ENCODE measurements around the gene TENM4.

The TENM4 gene

DNA sequence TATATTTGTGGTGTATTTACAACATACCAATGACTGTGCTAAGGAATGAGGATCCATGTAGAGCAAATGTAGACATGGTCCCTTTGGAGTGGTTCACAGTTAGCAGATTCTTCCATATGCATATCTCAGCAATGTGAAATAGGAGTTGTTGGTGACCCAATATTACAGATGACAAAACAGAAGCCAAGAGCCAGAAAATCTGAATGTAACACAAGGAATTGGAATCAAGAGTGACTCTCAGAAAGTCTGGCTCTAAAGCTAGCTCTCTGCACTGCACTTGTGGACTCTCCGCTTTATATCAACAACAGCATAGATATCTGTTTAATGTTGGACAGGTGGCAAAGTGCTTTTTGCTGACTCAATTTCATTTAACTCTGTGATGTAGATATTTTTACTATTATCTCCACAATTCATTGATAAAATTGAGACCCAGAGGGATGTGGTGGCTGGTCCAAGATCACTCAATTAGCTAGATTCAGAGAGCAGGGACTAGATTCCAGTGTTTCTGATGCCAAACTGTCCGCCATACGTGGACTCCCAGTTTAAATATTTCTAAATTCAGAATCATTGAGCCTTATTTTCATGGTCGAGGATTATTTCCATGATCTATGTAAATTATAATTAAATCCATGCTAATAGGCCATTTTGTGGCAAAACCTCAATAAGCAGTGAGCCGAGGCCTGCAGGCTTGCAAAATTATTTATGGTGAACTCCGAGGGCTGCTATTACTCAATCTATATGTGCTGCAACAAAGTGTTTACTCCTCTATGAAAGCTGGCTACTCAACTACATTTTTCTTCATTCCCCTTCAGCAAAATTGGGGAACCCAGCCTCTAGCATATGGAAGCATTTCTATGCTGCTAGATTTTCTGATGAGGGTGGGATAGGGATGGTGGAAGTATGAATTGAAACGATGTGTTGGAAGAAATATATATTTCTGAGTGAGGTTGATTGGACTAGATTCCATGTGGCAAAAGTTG is 21.1 kb upstream of the TENM4 start:
- Histone ChIP-seq H4K20me1 (ENCODE audit: insufficient read depth, low read length) (no peaks in the 10 kb centered on the region), H3K27me3 (ENCODE audit: insufficient read depth, low read length, poor library complexity) (no peaks in the 10 kb centered on the region), H3K4me3 (ENCODE audit: low read depth in 1 of 2, low read length in 2 of 2) (no peak overlapping the region), H3K4me2 (ENCODE audit: insufficient read depth, low read length) (no peak overlapping the region), H3K9ac (ENCODE audit: low read depth, low read length) (no peak overlapping the region), H3K4me1 (ENCODE audit: insufficient read depth, low read length) (no peaks in the 10 kb centered on the region), H3K36me3 (ENCODE audit: insufficient read depth, low read length) (no peaks in the 10 kb centered on the region), H2AFZ (ENCODE audit: low read depth, low read length) (no peak overlapping the region), H3K27ac (ENCODE audit: low read length) (no peak overlapping the region), H3K79me2 (ENCODE audit: insufficient read depth, low read length) (no peaks in the 10 kb centered on the region), H3K9me3 (ENCODE audit: insufficient read depth, low read length, severe bottlenecking) (no peaks in the 10 kb centered on the region)
- TF ChIP-seq EZH2 (IDR thresholded peaks at IDR 0.05; ENCODE audit: borderline replicate concordance, low read depth, low read length, severe bottlenecking), result no peak
- TF ChIP-seq, protein P1, sequence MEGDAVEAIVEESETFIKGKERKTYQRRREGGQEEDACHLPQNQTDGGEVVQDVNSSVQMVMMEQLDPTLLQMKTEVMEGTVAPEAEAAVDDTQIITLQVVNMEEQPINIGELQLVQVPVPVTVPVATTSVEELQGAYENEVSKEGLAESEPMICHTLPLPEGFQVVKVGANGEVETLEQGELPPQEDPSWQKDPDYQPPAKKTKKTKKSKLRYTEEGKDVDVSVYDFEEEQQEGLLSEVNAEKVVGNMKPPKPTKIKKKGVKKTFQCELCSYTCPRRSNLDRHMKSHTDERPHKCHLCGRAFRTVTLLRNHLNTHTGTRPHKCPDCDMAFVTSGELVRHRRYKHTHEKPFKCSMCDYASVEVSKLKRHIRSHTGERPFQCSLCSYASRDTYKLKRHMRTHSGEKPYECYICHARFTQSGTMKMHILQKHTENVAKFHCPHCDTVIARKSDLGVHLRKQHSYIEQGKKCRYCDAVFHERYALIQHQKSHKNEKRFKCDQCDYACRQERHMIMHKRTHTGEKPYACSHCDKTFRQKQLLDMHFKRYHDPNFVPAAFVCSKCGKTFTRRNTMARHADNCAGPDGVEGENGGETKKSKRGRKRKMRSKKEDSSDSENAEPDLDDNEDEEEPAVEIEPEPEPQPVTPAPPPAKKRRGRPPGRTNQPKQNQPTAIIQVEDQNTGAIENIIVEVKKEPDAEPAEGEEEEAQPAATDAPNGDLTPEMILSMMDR (IDR thresholded peaks at IDR 0.05; ENCODE audit: borderline replicate concordance, extremely low read depth, low read length, poor library complexity, severe bottlenecking), result no peak
- no peak for ATAC-seq (ENCODE audit: insufficient read depth, low read depth)
- no peak for DNase-seq

DNA sequence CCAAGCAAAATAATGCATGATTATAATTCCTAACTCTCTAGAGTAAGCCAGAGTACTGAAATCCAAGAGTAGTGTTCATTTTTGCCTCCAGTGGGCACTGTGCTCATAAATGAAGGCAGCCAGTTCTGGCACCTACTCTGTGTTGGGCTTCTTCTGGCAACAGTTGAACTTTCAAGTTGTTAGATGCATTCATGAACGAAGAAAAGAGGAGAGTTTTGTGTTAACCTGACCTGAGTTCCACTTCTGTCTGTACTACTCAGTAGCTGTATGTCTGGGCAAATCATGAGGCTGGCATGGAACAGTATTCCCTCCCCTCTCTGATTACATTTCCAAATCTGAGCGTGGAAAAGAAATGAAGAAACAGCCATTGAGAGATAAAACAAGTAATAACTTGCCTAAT is 20.3 kb upstream of the TENM4 start:
- 0 out of 3 replicates have a peak, but pooled peaks have one; percentile 40 for ATAC-seq (ENCODE audit: insufficient read depth, low read depth)
- Histone ChIP-seq H3K9me3 (ENCODE audit: insufficient read depth, low read length, severe bottlenecking) (no peaks in the 10 kb centered on the region), H2AFZ (ENCODE audit: low read depth, low read length) (no peak overlapping the region), H3K79me2 (ENCODE audit: insufficient read depth, low read length) (no peaks in the 10 kb centered on the region), H3K9ac (ENCODE audit: low read depth, low read length) (no peak overlapping the region), H3K27ac (ENCODE audit: low read length) (no peak overlapping the region), H3K27me3 (ENCODE audit: insufficient read depth, low read length, poor library complexity) (no peaks in the 10 kb centered on the region), H3K36me3 (ENCODE audit: insufficient read depth, low read length) (no peaks in the 10 kb centered on the region), H3K4me2 (ENCODE audit: insufficient read depth, low read length) (no peak overlapping the region), H4K20me1 (ENCODE audit: insufficient read depth, low read length) (no peaks in the 10 kb centered on the region), H3K4me1 (ENCODE audit: insufficient read depth, low read length) (no peaks in the 10 kb centered on the region), H3K4me3 (ENCODE audit: low read depth in 1 of 2, low read length in 2 of 2) (no peak overlapping the region)
- TF ChIP-seq EZH2 (IDR thresholded peaks at IDR 0.05; ENCODE audit: borderline replicate concordance, low read depth, low read length, severe bottlenecking), result no peak
- TF ChIP-seq, protein P1 (IDR thresholded peaks at IDR 0.05; ENCODE audit: borderline replicate concordance, extremely low read depth, low read length, poor library complexity, severe bottlenecking), result peak; percentile 40
- no peak for DNase-seq

DNA sequence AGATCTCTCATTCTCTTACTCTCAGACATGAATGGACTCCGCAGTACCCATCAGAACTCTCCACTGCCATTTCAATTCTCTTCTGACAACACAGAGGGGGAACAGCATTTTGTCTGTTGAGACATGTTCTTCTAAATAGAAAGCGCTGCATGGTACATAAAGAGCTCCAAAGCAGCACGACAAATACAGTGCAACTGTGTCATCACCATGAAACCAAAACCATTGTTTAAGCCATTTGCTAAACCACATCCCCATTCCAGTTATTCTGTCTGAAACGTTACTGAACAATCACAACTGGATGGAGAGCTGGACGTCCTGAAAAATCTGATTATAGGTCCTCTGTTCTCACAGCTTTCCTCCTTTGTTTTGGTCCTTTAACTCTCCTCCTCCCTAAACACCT is 17.9 kb upstream of the TENM4 start:
- DNase-seq, result no peak
- Histone ChIP-seq H3K9ac (ENCODE audit: low read depth, low read length) (no peak overlapping the region), H2AFZ (ENCODE audit: low read depth, low read length) (no peak overlapping the region)

More for the DNA sequence above, 17.9 kb upstream of the TENM4 start:
- Histone ChIP-seq H3K36me3 (ENCODE audit: insufficient read depth, low read length) (no peaks in the 10 kb centered on the region), H3K79me2 (ENCODE audit: insufficient read depth, low read length) (no peaks in the 10 kb centered on the region), H3K4me3 (ENCODE audit: low read depth in 1 of 2, low read length in 2 of 2) (no peak overlapping the region), H3K27me3 (ENCODE audit: insufficient read depth, low read length, poor library complexity) (no peaks in the 10 kb centered on the region), H3K4me1 (ENCODE audit: insufficient read depth, low read length) (no peaks in the 10 kb centered on the region), H3K9me3 (ENCODE audit: insufficient read depth, low read length, severe bottlenecking) (no peaks in the 10 kb centered on the region), H3K4me2 (ENCODE audit: insufficient read depth, low read length) (no peak overlapping the region), H3K27ac (ENCODE audit: low read length) (no peak overlapping the region), H4K20me1 (ENCODE audit: insufficient read depth, low read length) (no peaks in the 10 kb centered on the region)
- TF ChIP-seq, protein P1 (IDR thresholded peaks at IDR 0.05; ENCODE audit: borderline replicate concordance, extremely low read depth, low read length, poor library complexity, severe bottlenecking), result no peak
- TF ChIP-seq EZH2 (IDR thresholded peaks at IDR 0.05; ENCODE audit: borderline replicate concordance, low read depth, low read length, severe bottlenecking), result no peak
- no peak for ATAC-seq (ENCODE audit: insufficient read depth, low read depth)

Data from DND-41 (cell line).